ENCODE results near the gene MGA. TPM values are rescaled to one million over a fixed set of nuclear protein-coding genes. Genes with fewer than 3 reads are reported as not detected.
A peak's percentile ranks its signal among the peaks of the same experiment; 100 is the strongest.

The MGA gene
- total and polyA plus RNA-seq, 2 of the 8 experiments (the other 6 are each of a cell fraction or from before 2014, with no cell fraction given): 7.6 to 53.2 TPM

- Histone ChIP-seq H3K23ac (ENCODE audit: insufficient read length) (no peak overlapping the region), H3K4ac (replicated peaks; ENCODE audit: insufficient read length, low read depth, low read length) (no peak overlapping the region)
- CTCF ChIA-PET (ENCODE audit: partially characterized antibody): interaction anchor here (0.6 to 3.5 kb wide), 9 partner anchors 11 to 125 kb away, joined by 3 to 32 read pairs (median 3); no protein-coding TSS in a partner anchor
These were observed 162.3 kb downstream of the MGA start for GRCh38 chr15:41822471-41822870.

More at GRCh38 chr15:41822471-41822870, 162.3 kb downstream of the MGA start:
- Histone ChIP-seq H4K5ac (ENCODE audit: insufficient read length, low read depth, low read length) (no peak overlapping the region), H2BK15ac (ENCODE audit: low read length) (no peak overlapping the region), H2BK12ac (ENCODE audit: low read depth, low read length) (no peak overlapping the region), H3K36me3 (ENCODE audit: control insufficient read depth in 2 of 4, insufficient read depth in 4 of 4, low read length in 3 of 4) (peaks cover 0 to 3% (median 0%) of the 10 kb centered on the region in 4 experiments; a peak in 4 of 8 replicates), H2BK120ac (replicated peaks; ENCODE audit: low read depth, low read length) (no peak overlapping the region), H2BK5ac (ENCODE audit: low read depth, low read length) (no peak overlapping the region), H3K9ac (replicated peaks in 1 of 4; ENCODE audit: extremely low read depth in 1 of 4, low read depth in 3 of 4, low read length in 3 of 4) (no peak overlapping the region), H3K27ac (ENCODE audit: low read depth, low read length) (no peak overlapping the region), H3K23me2 (ENCODE audit: low read depth, low read length) (peaks cover 3% of the 10 kb centered on the region; the same call in 1 of the 2 replicates), H3K4me3 (ENCODE audit: extremely low read depth in 1 of 4, insufficient read depth in 2 of 4, low read depth in 3 of 4, low read length in 4 of 4) (no peak overlapping the region), H3K79me2 (ENCODE audit: control insufficient read depth in 1 of 2, insufficient read depth in 2 of 2, low read length in 2 of 2) (no peaks in the 10 kb centered on the region), H3K4me2 (ENCODE audit: insufficient read depth in 1 of 2, low read depth in 2 of 2, low read length in 2 of 2) (no peak overlapping the region), H2AK5ac (ENCODE audit: low read depth, low read length) (no peak overlapping the region), H3K79me1 (ENCODE audit: low read depth, low read length) (no peaks in the 10 kb centered on the region), H2BK20ac (ENCODE audit: low read length) (no peak overlapping the region), H3K4me1 (replicated peaks in 1 of 4; ENCODE audit: control insufficient read depth in 3 of 4, insufficient read depth in 4 of 4, low read length in 3 of 4) (no peaks in the 10 kb centered on the region; a peak in 2 of 7 replicates), H4K8ac (ENCODE audit: extremely low read depth, insufficient read depth, low read length) (peak overlapping the region; percentile 17; the same call in 1 of the 2 replicates), H4K20me1 (replicated peaks in 1 of 2; ENCODE audit: control insufficient read depth in 1 of 2, insufficient read depth in 2 of 2, low read length in 2 of 2) (peaks cover 0 to 1% of the 10 kb centered on the region in 2 experiments), H3K9me3 (ENCODE audit: insufficient read depth in 2 of 2, low read depth in 1 of 2, low read length in 1 of 2) (no peaks in the 10 kb centered on the region), H3K27me3 (replicated peaks in 1 of 4; ENCODE audit: control insufficient read depth in 3 of 4, extremely low read depth in 1 of 4, insufficient read depth in 3 of 4, low read length in 3 of 4) (peaks cover 0 to 2% (median 0%) of the 10 kb centered on the region in 4 experiments; a peak in 1 of 7 replicates), H3K18ac (ENCODE audit: extremely low read depth, low read length) (no peak overlapping the region), H3K56ac (replicated peaks; ENCODE audit: insufficient read length, low read depth, low read length) (no peak overlapping the region), H3K14ac (ENCODE audit: insufficient read length) (no peak overlapping the region), H2AFZ (ENCODE audit: low read length) (no peak overlapping the region), H4K91ac (replicated peaks; ENCODE audit: insufficient read length, low read length) (no peak overlapping the region)
- TF ChIP-seq ATF2 (IDR thresholded peaks at IDR 0.05; ENCODE audit: low read length) (no peak), TBP (IDR thresholded peaks at IDR 0.05; ENCODE audit: low read depth, low read length) (no peak), YY1 (IDR thresholded peaks at IDR 0.05; ENCODE audit: low read depth, low read length) (no peak), SAP30 (IDR thresholded peaks at IDR 0.05; ENCODE audit: insufficient read depth, insufficient replicate concordance, low read length) (no peak), GABPA (IDR thresholded peaks at IDR 0.05; ENCODE audit: borderline replicate concordance, insufficient read depth, low read length) (no peak), KDM5A (IDR thresholded peaks at IDR 0.05; ENCODE audit: low read length) (no peak)
- TF ChIP-seq, protein P1, sequence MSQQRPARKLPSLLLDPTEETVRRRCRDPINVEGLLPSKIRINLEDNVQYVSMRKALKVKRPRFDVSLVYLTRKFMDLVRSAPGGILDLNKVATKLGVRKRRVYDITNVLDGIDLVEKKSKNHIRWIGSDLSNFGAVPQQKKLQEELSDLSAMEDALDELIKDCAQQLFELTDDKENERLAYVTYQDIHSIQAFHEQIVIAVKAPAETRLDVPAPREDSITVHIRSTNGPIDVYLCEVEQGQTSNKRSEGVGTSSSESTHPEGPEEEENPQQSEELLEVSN (IDR thresholded peaks at IDR 0.05): no peak
- 97% methylated on average over 4 of the region's 6 CpGs; no CpG with 5 or more reads in 1 of the 2 experiments for WGBS, 2 experiments (ENCODE audit: extremely low coverage in 1 of 2, insufficient coverage in 1 of 2, insufficient read length in 1 of 2, insufficient replicate concordance in 2 of 2, low coverage in 1 of 2, low lambda C conversion rate in 2 of 2, missing lambda C conversion rate in 1 of 2)
- POLR2A ChIA-PET (ENCODE audit: partially characterized antibody): interaction anchor here (1.6 to 1.7 kb wide), 2 partner anchors 48 to 49 kb away, joined by 4 to 5 read pairs; partner anchors contain the start of gene MAPKBP1
- no peak for FAIRE-seq
- no peak for DNase-seq (ENCODE audit: low read depth in 1 of 2, low spot score in 2 of 2)

Measured in H1 (cell line).